NCI-H1105 treated with DMSO at 0.1 percent for 48 hours (cell line): ENCODE measurements around the gene BMPR1A.

Experiments
- DNase-seq: peaks from one replicate; lab custom pipeline; 2025; lab: John Stamatoyannopoulos, UW

Gene BMPR1A

DNA sequence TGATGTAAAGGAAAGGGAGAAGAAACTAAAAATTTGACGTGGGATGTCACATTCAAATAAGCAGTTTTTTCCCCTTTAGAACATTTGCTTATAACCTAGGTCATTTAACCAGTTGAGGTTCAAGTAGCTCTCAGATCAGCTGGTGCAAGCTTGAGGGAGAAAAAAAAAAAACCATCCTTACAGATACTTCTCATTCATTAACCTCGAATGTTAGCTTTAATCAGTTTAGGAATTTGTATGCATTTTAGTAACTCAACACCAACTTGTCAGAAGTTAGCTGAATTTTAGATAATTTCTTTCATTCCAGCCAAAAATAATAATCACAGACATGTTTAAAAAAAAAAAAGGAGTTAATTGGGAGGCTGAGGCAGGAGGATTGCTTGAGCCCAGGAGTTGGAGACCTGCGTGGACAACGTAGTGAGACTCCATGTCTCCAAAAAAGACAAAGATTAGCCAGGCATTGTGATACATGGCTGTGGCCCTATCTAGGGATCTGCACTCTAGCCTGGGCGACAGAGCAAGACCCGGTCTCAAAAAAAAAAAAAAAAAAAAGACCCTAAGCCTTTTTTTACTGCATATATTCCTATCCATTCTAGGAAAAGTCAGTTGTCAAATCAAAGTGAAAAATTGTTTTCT, 46.2 kb downstream of the BMPR1A start:
- DNase-seq: no peak

DNA sequence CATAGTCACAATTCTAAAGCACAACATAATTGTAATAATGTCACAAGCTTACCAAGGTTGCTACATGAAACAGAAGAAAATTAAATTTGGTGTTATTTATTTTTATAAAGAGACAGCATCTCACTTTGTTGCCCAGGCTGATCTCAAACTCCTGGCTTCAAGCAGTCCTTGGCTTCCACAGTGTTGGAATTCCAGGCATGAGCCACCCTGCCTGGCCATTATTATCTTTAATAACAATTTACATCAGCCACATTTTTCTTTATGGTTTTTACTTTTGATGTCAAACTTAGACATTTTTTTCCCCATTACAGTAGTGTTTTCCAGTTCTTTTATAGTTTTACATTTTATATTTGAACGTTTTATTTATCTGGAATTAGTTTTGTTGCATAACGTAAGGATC, 46.7 kb downstream of the BMPR1A start:
- DNase-seq: no peak

DNA sequence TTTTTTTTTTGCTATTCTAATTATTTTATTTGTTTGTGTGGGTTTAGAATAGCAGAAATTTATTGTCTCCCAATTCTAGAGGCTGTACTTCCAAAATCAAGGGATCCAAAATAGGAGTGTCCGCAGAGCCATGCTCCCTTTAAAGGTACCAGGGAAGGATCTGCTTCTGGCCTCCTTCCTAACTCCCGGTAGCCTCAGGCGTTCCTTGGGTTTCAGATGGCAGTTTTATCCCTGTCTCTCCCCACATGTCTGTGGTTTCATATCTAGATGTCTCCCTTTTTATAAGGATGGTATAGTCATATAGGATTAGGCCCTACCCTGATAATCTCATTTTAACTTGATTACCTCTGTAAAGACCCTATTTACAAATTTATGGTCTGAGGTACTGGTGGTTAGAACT, 48.4 kb downstream of the BMPR1A start:
- DNase-seq: no peak

DNA sequence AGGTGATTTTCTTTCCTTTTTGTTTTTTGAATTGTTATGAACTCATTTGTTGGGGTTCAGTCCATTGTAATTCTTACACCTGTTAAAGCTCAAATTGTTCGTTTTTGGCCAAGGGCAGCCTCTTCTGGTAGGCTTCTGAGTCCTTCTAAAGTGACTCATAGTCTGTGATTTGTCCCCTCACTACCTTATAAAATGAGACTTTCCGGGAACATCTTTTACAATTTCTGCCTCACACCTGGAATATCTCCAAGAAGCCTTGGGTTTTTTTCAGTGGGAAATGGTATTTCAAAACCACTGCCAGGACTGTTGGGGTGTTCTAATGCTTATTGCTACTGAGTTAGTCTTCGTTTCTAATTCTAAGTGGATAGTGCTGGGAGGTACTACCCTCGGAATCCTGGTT, 56.7 kb downstream of the BMPR1A start:
- no peak for DNase-seq

DNA sequence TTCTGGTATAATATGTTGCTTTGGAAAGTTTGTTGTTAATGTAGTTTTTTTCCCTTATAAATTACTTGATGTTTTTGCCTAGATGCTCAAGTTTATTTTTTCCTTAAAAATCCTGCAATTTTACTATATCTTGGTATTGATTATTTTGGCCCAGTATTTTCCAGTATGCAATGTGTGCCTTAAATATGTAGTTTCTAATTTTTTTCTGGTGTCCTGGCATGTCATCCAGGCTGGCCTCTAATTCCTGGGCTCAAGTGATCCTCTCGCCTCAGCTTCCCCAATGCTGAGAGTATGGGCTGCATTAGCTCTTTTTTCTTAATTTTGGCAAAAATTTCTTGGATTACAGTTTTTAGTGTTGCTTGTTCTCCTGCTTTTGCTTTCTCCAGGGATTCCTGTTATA, 57.6 kb downstream of the BMPR1A start:
- no peak for DNase-seq

DNA sequence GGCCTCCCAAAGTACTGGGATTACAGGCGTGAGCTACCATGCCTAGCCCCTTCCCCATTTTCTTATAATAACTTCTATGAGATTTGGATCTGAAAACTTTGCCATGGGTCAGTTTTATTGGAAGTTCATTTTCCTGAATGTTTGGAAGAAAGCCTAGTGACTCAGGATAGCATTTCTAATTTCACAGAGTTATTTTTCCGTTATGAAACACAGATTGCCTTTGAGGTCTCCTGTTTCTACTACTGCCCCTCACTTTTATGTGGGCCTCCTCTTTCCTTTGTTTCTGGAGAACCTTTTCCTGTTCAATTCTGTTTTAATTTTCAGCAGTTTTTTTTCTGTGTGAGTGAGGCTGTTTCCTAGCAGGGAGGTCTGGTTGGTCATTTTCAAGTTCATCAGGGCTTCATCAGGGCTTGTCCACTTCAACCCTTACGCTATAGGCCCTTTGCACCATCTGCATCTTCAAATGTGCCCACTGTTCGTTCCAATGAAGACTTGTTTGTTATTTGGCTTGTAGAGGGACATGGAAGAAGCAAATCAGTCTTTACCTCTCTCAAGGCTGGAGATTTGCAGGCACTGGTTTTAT, 58.7 kb downstream of the BMPR1A start:
- no peak for DNase-seq

DNA sequence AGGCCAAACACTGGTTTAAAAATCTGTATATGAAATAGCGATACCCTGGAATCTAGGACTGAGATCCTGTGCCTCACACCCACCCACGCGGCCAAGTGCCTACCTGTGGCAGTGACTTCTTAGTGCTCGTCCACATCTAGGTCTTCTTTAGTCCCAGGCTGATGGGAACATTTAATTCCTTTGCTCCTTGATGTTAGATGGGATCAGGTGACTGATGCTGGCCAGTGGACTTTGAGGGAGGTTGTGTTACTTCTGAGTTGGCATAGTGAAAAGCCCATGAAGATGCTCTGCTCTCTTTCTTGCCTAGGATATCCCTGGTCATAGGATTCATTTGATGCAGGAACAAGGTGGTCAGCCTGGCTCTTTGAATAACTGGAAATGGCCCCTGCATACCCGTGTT, 59.2 kb downstream of the BMPR1A start:
- no peak for DNase-seq

DNA sequence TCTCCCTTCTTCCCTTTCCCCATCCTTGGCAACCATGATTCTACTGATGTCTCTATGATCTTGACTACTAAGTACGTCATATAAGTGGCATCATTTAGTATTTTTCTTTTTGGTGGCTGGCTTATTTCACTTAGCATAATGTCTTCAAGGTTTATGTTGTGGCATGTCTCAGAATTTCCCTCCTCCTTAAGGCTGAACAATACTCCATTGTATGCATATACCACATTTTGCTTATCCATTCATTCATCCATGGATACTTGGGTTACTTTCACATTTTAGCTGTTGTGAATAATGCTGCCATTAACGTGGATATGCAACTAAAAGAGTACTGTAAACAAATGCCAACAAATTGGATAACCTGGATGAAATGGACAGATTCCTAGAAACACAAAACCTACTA, 60.8 kb downstream of the BMPR1A start:
- DNase-seq: no peak

DNA sequence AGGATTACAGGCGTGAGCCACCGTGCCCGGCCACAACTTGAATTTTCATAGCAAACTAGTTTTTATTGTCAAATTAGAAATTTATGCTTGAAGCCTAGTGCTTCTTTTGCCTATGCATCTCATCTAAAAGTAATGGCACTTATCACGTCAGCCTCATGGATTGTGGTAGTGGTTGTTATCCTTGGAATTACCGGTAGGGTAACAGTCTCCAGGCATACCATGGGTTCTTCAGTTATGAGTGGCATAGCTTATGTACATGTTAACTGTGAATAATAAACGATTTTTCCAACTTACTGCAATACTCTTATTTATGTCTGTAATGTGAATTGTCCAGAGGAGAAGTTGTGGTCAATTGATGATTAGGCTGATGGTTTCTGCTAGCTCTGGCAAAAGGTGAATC, 63.1 kb downstream of the BMPR1A start:
- DNase-seq: no peak

DNA sequence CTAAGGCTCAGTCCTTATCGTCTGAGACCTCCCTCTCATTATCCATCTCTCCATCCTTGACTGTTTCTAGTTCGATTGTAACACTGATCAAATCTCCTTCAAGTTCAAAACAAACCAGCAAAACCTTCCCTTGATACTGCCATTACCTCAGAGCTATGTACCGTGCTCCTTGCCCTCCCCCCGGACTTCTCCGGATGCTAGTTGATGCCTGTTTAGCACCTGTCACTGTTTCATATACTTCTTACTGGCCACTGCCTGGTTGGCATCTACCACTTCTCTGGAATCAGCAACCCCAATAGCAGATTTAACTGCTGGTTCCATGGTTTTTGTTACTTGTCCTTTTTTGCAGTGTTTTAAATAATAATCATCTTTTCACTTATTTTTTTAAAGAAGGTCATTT, 64.1 kb downstream of the BMPR1A start:
- DNase-seq: no peak

DNA sequence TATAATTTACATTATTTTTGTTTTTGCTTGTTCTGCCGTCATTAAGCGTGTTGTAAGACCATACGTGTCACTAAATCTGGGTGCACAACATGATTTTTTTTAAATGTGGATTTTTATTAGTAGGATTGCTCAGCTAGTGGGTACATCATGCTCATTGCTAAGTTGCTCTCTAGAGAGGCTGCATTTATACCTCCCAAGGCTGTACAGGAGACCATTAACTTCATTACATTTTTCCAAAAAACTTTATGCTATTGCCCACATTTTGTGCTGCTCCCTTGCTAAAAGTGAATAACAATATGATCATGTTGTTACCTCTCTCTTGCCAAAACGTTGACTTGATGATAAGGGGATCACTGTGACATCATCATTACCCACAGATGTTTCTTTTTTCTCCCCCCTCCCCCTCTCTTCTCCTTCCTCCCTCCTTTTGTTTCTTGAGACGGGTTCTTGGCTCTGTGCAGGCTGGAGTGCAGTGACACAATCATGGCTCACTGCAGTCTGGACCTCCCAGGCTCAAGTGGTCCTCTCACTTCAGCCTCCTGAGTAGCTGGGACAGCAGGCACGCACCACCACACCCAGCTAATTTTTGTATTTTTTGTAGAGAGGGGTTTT, 65.1 kb downstream of the BMPR1A start:
- no peak for DNase-seq

DNA sequence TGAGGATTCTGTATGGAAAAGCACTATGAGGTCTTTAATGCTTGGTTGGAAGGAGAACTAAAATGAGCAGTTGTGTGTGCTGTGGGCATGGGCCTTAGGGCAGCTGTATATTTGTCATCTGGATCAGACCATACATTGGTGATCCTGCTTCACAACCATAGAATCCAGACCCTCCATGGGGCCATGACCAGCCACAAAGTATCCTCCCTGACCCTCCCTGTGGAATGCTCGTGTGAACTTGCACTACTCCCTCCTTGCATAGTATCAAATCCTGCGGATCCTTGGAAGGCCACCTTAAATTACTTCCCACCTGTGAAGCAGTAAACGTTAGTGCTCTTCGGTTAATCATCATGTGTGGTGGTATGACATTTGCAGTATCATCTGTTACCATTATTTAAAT, 67.1 kb downstream of the BMPR1A start:
- DNase-seq: no peak

DNA sequence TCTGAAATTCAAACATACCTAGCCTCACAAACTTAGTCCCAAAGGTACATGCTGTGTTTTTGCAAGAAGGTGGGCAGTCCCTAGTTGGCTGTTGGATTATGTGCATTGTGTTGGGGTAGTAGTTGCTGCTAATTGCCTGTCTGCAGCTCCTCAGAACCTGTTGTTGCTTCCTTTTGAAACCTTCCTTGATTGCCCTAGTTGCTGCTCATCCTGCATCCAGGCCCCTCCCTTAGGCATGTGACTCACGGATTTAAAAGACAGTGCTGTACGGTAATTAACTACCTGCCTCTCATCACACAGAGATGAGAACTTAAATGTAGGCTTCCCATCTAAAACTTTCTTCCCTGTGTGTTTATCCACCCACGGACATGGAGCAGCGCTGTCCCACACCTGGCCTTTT, 67.7 kb downstream of the BMPR1A start:
- DNase-seq: no peak

DNA sequence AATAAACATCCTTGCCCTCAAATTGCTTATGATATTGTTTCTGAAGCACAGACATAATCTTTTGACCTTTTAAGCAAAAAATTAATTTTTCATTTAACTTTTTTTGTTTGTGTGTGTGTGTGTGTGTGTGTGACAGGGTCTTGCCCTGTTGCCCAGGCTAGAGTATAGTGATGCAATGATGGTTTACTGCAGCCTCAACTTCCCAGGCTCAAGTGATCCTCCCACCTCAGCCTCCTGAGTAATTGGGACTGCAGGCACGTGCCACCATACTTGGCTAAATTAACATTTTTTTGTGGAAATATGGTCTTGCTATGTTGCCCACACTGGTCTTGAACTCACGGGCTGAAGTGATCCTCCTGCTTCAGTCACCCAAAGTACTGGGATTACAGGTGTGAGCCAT, 68.9 kb downstream of the BMPR1A start:
- no peak for DNase-seq

DNA sequence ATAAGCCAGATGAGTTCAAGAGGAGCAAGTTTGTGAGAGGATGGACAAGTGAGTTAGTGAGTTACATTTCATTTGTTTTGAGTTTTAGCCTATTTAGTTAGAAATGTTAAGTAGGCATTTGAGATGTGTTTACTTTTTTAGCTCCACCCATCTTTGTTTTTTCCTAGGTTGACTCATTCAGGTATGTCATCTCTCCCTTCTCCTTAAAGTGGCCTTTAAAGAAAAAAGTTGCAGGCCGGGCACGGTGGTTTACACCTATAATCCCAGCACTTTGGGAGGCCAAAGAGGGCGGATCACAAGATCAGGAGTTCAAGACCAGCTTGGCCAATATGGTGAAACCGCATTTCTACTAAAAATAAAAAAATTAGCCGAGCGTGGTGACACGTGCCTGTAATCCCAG, 71.2 kb downstream of the BMPR1A start:
- no peak for DNase-seq

DNA sequence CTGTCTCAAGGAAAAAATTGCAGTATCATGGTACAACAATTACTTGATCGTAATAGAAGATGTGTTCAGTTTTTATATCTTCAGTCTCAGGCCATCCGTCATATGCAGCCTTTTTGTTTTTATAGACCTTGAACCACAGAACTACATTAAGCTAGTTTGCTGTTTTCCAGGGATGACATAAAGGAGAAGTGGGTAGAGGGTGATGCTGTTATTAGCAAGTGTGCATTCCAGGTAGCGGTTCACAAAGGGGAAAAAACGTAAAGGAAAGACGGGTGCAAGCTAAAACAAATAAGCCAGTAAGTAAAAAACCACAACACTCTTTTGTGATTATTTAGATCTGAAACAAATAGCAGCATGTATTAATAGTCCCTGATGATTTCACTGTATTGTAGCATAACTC, 71.7 kb downstream of the BMPR1A start:
- no peak for DNase-seq

DNA sequence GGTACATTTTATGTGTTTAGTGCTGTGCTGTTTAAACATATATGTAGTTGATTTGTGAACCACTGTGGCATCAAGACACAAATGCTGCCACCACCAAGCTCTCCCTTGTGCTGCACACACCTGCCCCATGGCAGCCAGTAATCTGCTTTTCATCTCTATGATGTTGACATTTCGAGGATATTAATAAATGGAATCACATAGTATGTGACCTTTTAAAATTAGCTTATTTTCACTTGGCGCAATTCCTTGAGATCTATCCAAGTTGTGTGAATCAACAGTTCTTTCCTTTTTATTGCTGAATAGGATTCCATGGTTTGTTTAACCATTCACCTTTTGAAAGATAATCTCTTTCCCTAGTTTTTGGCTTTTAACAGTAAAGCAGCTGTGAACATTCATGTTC, 73.1 kb downstream of the BMPR1A start:
- DNase-seq: no peak

DNA sequence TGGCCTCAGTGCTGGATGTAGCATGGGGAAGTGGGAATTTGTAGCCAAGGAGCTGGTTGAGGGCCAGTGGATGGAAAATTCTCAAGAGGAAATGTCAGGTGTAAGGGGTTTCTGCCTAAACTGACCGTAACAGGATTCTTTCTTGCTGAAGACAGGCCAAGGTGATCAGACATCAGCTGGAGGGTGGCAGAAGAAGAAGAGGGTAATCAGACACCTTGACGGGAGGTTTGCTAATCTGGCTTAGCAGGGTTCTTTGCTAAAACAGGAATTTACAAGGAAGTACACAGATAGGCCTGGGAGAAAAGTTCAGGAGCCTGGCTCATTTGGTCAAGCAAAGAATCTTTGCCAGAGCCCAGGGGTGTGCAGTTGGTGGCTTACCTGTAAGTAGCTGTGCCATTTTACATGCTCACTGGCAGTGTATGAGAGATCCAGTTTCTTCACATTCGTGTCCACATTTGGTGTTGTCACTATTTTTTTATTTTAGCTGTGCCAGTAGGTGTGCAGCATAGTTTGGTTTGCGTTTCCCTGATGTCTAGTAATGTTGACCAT, 73.7 kb downstream of the BMPR1A start:
- no peak for DNase-seq

DNA sequence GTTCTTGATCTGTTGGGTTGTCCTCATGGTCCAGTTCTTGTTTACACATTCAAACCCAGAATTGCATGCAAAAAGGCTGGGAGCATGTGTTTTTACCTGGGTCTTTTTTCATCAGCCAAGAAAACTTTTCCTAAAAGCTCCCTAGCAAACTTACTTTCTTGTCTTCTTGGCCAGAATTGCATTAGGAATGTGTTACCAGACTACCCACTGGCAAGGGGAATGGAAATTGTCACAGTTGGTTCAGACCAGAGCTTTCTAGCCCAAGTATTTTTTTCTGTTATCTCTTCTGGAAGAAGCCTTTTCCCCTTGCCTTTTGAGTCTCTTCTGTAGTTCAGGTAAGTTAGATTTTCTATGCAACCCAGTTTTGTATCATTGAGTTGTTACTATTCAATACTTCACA, 77.5 kb downstream of the BMPR1A start:
- DNase-seq: no peak

DNA sequence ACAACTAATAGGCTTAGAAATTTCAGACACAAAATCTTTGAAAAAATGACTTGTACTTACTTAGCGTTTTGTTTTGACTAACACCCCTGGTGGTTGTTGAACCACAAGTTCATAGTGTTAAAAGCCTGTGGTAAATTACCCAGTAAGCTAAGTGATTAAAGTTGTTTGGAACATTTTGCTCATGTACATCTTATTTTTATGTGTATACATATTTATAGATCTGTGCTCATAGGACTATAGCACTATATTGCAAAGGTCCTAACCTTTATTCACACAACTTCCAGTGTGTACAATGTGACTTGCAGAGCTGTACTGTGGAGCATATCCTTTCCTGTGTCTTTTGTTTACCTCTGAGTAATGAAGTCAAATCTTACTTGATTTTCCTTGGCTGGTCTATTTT, 79.6 kb downstream of the BMPR1A start:
- no peak for DNase-seq

DNA sequence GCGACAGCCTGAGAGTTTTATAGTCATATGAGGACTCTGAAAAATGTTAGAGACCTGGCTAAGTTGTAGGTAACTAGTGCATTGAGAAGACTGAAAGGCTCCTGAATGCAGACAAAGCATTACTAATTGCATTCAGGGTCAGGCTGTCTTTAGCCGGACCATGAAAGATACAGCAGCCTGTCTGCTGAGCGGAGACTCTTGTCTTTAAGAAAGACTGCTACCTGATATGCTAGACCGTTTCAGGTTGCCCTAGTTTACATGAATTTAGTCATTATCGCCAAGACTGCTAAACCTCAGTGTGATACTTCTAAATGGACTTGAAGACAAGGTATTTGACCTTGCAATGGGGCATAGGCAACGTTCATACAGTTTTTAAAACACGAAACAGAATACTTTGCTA, 81.2 kb downstream of the BMPR1A start:
- DNase-seq: no peak

DNA sequence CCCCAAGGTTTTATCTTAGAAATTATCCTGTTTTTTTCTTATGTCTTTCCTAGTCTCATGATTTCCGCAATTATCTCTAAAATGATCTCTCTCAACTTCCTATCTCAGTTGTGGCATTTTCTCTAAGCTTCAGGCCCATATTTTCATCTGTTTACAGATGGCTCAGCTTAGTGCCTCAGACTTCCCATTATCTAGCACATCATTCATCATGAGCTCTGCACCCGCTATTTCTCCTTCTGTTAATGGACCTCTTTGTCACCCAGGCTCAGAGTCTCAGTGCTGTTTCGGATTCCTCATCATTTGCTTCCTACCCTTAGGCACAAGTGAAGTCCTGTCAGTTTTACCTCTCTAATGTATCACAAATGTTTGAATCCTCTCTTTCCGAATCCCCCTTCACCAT, 84.1 kb downstream of the BMPR1A start:
- DNase-seq: no peak

DNA sequence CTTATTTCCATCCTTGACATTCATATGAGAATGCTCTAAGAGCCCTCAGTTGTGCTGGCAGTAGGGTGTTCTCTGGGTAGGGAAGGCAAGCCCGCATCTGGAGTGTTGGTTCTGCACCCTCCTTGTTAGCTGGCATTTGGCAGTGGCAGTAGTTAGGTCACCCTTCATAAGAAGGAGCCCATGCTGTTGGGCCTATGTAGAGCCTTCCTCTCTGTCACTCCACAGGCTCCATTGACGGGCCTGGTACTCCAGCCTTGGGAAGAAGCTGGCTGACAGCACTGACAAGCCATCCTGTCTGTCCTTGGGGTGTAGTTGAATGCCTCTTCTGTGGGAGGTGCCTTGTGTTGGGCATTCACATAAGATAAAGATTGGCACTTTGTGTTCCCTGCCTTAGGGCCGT, 89.7 kb downstream of the BMPR1A start:
- DNase-seq: no peak

DNA sequence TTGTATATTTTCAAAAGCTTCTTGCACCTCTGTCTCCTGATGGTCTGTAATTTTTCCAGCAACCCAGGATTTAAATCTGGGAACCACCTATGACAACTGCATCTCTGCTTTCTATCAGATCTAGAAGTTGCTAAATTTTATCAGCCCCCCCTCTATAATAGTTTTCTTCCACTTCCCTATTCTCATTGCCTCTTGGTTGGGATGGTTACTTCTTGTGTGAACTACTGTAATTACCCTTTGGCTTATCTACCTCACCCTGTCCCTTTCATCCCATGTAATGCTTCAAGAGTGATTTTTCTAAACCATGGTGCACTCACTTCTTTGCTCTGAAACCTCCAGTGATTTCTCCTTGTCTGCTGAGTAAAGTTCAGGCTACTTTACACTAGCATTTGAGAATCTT, 92.3 kb downstream of the BMPR1A start:
- no peak for DNase-seq
